Naive thymus-derived CD4-positive, alpha-beta T cell (primary cell): Measurements from ENCODE around the gene SLC25A14. TPM values are rescaled to one million over a fixed set of nuclear protein-coding genes. Genes with fewer than 3 reads are reported as not detected.
"Not testable (repeated sequence)": the region's sequence is repeated elsewhere in the genome, so short reads cannot be mapped to it uniquely, and the experiment has no call there.

ENCODE experiments used
- ATAC-seq: fragments of 150-1000 bp; cut with Tn5 transposase; 2 replicates; pipeline ENCODE4 v1.10.0; 2021; ENCODE audit warnings: mild to moderate bottlenecking, moderate library complexity
- CTCF ChIA-PET: fragments of 350-600 bp; sonication (Branson Sonifier 250); formaldehyde crosslinking; loops from one replicate; lab custom pipeline; 2021; ENCODE audit warnings: antibody characterized with exemption; lab: Charles Lee
- POLR2A ChIA-PET: fragments of 350-600 bp; sonication (Branson Sonifier 250); formaldehyde crosslinking; loops from one replicate; lab custom pipeline; 2021; ENCODE audit warnings: antibody characterized with exemption, inconsistent platforms; lab: Charles Lee
- DNase-seq, 9 donors: peaks; one replicate each; pipeline versions ENCODE4 v3.0.0 to v3.0.0-alpha.2; 2020 to 2022; ENCODE audit warnings: mixed read lengths in 1 of 9
- H3K27ac ChIP-seq: one replicate; pipeline ENCODE4 v1.7.0; 2013; ENCODE audit warnings: mild to moderate bottlenecking, low read depth, low read length, moderate library complexity
- H3K27me3 ChIP-seq, 2 donors: one replicate each; pipeline ENCODE4 v1.7.0; 2013; ENCODE audit warnings: low read length in 2 of 2, mild to moderate bottlenecking in 2 of 2, moderate library complexity in 2 of 2; ENCODE audit not compliant: control insufficient read depth in 2 of 2, insufficient read depth in 2 of 2
- H3K36me3 ChIP-seq, 3 experiments: 1 replicate in 2 of 3; 2 replicates in 1 of 3; pipeline ENCODE4 v1.7.0; 2013; ENCODE audit warnings: low read length in 3 of 3, mild to moderate bottlenecking in 3 of 3, moderate library complexity in 1 of 3; ENCODE audit not compliant: insufficient read depth in 3 of 3, control insufficient read depth in 2 of 3
- H3K4me1 ChIP-seq, 2 donors: one replicate each; pipeline ENCODE4 v1.7.0; 2013; ENCODE audit warnings: low read length in 2 of 2, mild to moderate bottlenecking in 2 of 2, moderate library complexity in 1 of 2; ENCODE audit not compliant: control insufficient read depth in 2 of 2, insufficient read depth in 2 of 2
- H3K4me3 ChIP-seq: 2 replicates; pipeline ENCODE4 v1.7.0; 2013; ENCODE audit warnings: mild to moderate bottlenecking, low read length
- H3K9me3 ChIP-seq, 3 experiments: 1 replicate in 2 of 3; 2 replicates in 1 of 3; pipeline ENCODE4 v1.7.0; 2013; ENCODE audit warnings: low read length in 3 of 3; ENCODE audit not compliant: control insufficient read depth in 2 of 3
- H3K27ac Mint-ChIP-seq, 9 donors: one replicate each; pipeline ENCODE4 v1.8.0; 2020 to 2022; ENCODE audit warnings: mixed read lengths in 9 of 9, mild to moderate bottlenecking in 8 of 9, moderate library complexity in 5 of 9, inconsistent platforms in 2 of 9
- H3K27me3 Mint-ChIP-seq, 5 donors: one replicate each; pipeline ENCODE4 v1.8.0; 2021 to 2022; ENCODE audit warnings: mixed read lengths in 5 of 5, mild to moderate bottlenecking in 1 of 5
- H3K36me3 Mint-ChIP-seq, 5 donors: one replicate each; pipeline ENCODE4 v1.8.0; 2020 to 2022; ENCODE audit warnings: mixed read lengths in 5 of 5, mild to moderate bottlenecking in 3 of 5, inconsistent platforms in 1 of 5
- H3K4me1 Mint-ChIP-seq, 7 donors: one replicate each; pipeline ENCODE4 v1.8.0; 2020 to 2022; ENCODE audit warnings: mixed read lengths in 7 of 7, mild to moderate bottlenecking in 3 of 7, inconsistent platforms in 1 of 7
- H3K4me3 Mint-ChIP-seq, 10 donors: one replicate each; pipeline ENCODE4 v1.8.0; 2020 to 2022; ENCODE audit warnings: mild to moderate bottlenecking in 10 of 10, mixed read lengths in 10 of 10, moderate library complexity in 6 of 10, inconsistent platforms in 2 of 10
- H3K9me3 Mint-ChIP-seq, 11 donors: one replicate each; pipeline ENCODE4 v1.8.0; 2020 to 2022; ENCODE audit warnings: mixed read lengths in 11 of 11, mild to moderate bottlenecking in 4 of 11, inconsistent platforms in 1 of 11, moderate library complexity in 1 of 11
- intact Hi-C, 2 donors: fragments of 100-400 bp; cut with micrococcal nuclease; formaldehyde crosslinking; loops; one replicate each; pipeline ENCODE4 v1.15.1; 2023
- polyA plus RNA-seq, 2 donors: library from polyadenylated mRNA; unstranded; fragments of 300-500 nt; fragmentation: Illumina TruSeq; gene quantifications; one replicate each; pipeline ENCODE4 v1.2.3, GENCODE V29; 2021
- total RNA-seq, 6 experiments: library from RNA in 5 of 6; stranded (reverse) in 5 of 6; gene quantifications; 1 replicate in 5 of 6; 2 replicates in 1 of 6; pipeline ENCODE4 v1.2.3 and lab custom pipeline; 2021 to 2026

The SLC25A14 gene
- total and polyA plus RNA-seq, 7 experiments from 2014 or later = 5.5 to 14.3 (median 13.2) TPM

DNA sequence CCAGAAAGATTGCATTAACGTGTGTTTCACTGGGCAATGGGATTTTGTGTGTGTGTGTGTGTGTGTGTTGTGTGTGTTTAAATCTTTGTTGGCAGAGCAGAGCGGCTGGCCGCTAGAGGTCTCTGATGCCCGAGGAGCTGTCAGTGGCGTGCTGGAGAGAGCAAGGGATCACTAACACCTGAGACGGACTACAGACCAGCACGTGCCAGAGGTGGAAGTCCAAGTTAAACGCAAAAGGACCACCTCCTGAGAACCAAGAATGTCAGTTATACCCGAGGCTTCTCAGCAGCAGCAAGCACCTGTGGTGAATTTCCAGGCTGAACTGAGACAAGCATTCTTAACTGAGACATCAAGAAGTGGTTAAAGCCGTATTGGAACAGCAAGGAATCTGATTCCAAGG lies 9.0 kb upstream of the SLC25A14 start:
- Histone ChIP-seq H3K9me3 (no peaks in the 10 kb centered on the region), H3K4me1 (no peaks in the 10 kb centered on the region), H3K27ac (no peak overlapping the region), H3K27me3 (no peaks in the 10 kb centered on the region), H3K36me3 (no peaks in the 10 kb centered on the region), H3K4me3 (no peak overlapping the region)
- POLR2A ChIA-PET = no interaction called here
- Mint-ChIP-seq H3K36me3 (no peaks in the 10 kb centered on the region), H3K27ac (no peak overlapping the region), H3K4me3 (no peak overlapping the region), H3K4me1 (peaks cover 0 to 2% (median 0%) of the 10 kb centered on the region in 7 donors), H3K27me3 (peaks cover 5 to 23% (median 15%) of the 10 kb centered on the region in 5 donors), H3K9me3 (peaks cover 0 to 1% (median 0%) of the 10 kb centered on the region in 11 donors)
- peak in 4 of 9 donors; percentile 8 to 19 (median 14) for DNase-seq
- intact Hi-C loops = loop anchor here (1.0 to 10.0 kb wide), 2 partner anchors 587 to 726 kb away; no protein-coding TSS in a partner anchor
- ATAC-seq = peak; percentile 49
- CTCF ChIA-PET = interaction anchor here (0.9 to 1.3 kb wide), 2 partner anchors 586 to 593 kb away, joined by 3 read pairs; no protein-coding TSS in a partner anchor

DNA sequence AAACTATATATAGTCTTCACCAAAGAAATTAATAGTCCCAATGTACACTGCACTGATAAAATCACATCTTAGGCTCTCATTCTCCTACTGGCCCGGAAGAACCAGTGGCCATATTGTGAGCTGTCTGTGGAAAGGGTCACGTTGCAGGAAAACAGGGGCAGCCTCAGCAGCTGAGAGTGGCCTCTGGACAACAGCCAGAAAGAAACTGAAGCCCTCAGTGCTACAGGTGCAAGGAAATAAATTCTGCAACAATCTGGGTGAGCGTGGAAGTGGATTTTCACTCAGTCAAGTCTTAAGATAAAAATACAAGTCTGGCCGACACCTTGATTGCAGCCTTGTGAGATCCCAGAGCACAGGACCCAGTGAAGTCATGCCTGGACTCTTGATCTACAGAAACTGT lies 3.2 kb upstream of the SLC25A14 start:
- H3K4me1 Mint-ChIP-seq = peaks cover 7 to 20% (median 17%) of the 10 kb centered on the region in 7 donors
- Histone ChIP-seq H3K27ac (no peak overlapping the region), H3K36me3 (no peaks in the 10 kb centered on the region), H3K4me1 (peaks cover 4 to 5% of the 10 kb centered on the region in 2 donors), H3K4me3 (no peak overlapping the region), H3K9me3 (no peaks in the 10 kb centered on the region), H3K27me3 (no peaks in the 10 kb centered on the region)
- H3K9me3 Mint-ChIP-seq = peaks cover 0 to 1% (median 0%) of the 10 kb centered on the region in 11 donors
- H3K27ac Mint-ChIP-seq = no peak overlapping the region
- H3K4me3 Mint-ChIP-seq = no peak overlapping the region
- DNase-seq (no peak), ATAC-seq (no peak)
- H3K27me3 Mint-ChIP-seq = no peaks in the 10 kb centered on the region
- H3K36me3 Mint-ChIP-seq = no peaks in the 10 kb centered on the region
- POLR2A ChIA-PET = no interaction called here
- intact Hi-C loops = loop anchor here (5.0 to 10.0 kb wide), 2 partner anchors 732 to 1476 kb away; no protein-coding TSS in a partner anchor
- CTCF ChIA-PET = interaction anchor here (0.6 kb wide), 1 partner anchor 70 kb away, joined by 4 read pairs; no protein-coding TSS in a partner anchor

DNA sequence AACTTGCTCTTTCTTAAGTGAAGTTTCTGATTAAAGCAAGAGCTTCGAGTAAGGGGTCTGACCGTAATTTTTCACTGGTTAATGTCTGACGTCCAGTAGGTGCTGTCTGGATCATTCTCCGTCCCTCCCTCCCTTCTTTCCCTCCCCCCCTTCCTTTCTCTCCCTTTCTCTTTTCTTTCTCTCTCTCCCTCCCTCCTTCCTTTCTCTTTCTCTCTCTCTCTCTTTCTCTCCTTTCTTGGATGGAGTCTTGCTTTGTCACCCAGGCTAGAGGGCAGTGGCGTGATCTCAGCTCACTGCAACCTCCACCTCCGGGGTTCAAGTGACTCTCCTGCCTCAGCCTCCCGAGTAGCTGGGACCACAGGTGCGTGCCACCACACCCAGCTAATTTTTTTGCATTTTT lies 850 bp upstream of the SLC25A14 start:
- not testable (repeated sequence) for H3K4me3 ChIP-seq
- intact Hi-C loops = loop anchor here (1.0 to 10.0 kb wide), 6 partner anchors 62 to 1473 kb away; partner anchors contain the start of genes ENOX2 (in 2 of the 2), ZNF280C (in 2 of the 2) and RBMX2 (in 1 of the 2)

DNA sequence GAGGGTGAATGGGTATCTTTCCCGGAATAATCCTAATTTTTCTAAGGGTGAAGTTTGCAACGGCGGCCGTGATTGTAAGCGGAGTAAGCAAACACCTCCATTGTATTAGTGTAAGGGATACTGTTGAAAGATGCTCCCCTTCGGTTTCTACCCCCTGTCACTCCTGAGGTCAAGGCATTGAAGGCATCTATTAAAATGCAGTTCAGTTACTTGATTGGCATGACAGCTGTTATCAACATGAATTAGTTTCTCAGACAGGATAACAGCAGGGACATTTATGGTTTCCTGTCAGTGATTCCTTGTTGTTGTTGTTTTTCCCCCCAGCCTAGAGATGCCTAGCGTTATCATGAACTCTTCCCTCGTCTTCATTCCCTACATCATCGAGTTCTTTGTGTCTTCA lies 552 bp downstream of the SLC25A14 start:
- H3K27me3 ChIP-seq = no peaks in the 10 kb centered on the region
- ChIA-PET POLR2A (interaction anchor here (1.0 kb wide), 1 partner anchor 170 kb away, joined by 3 read pairs; no protein-coding TSS in a partner anchor), CTCF (no interaction called here)
- H3K27ac ChIP-seq = peak overlapping the region; percentile 68
- H3K36me3 Mint-ChIP-seq = no peaks in the 10 kb centered on the region
- no peaks in the 10 kb centered on the region for H3K36me3 ChIP-seq
- no peaks in the 10 kb centered on the region for H3K9me3 ChIP-seq
- H3K27me3 Mint-ChIP-seq = no peaks in the 10 kb centered on the region
- H3K4me1 Mint-ChIP-seq = peaks cover 7 to 25% (median 21%) of the 10 kb centered on the region in 7 donors
- DNase-seq = no peak
- peaks cover 4 to 5% of the 10 kb centered on the region in 2 donors for H3K4me1 ChIP-seq
- peak overlapping the region; percentile 76 to 95 (median 89) for H3K27ac Mint-ChIP-seq
- H3K4me3 Mint-ChIP-seq = peak overlapping the region; percentile 83 to 99 (median 94)
- ATAC-seq = no peak
- intact Hi-C loops = no loop called here
- H3K9me3 Mint-ChIP-seq = peaks cover 0 to 1% (median 0%) of the 10 kb centered on the region in 11 donors
- H3K4me3 ChIP-seq = peak overlapping the region; percentile 90

More for the DNA sequence above, 850 bp upstream of the SLC25A14 start:
- POLR2A ChIA-PET, H3K9me3 Mint-ChIP-seq, H3K36me3 Mint-ChIP-seq, CTCF ChIA-PET, DNase-seq, H3K36me3 ChIP-seq, H3K27me3 ChIP-seq, H3K9me3 ChIP-seq, H3K4me1 ChIP-seq, H3K27me3 Mint-ChIP-seq, H3K27ac ChIP-seq, ATAC-seq: not testable (repeated sequence)
- H3K27ac Mint-ChIP-seq = peak overlapping the region in 6 of 9 donors; percentile 77 to 95 (median 90)
- peaks cover 7 to 25% (median 21%) of the 10 kb centered on the region in 7 donors for H3K4me1 Mint-ChIP-seq
- peak overlapping the region in 8 of 10 donors; percentile 31 to 99 (median 94) for H3K4me3 Mint-ChIP-seq

DNA sequence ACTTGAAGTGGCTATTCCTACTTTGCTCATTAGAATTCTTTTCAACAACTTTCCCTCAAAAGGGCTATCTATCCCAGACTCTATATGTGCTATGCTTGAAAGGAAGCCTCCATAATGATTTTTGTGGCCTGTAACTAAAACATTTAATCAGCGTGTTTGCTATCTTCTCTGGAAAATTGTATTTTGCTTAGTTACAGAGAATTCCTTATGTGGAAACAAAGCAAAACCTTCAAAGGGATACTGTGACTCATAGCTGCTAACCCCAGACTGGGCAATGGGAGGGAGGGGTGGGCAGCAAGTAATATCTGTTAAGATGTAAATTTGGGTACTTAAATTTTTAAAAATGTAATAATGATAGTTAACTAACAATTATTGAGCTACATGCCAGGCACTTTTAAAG lies 3.7 kb downstream of the SLC25A14 start:
- Histone ChIP-seq H3K27me3 (no peaks in the 10 kb centered on the region), H3K9me3 (no peaks in the 10 kb centered on the region), H3K27ac (no peak overlapping the region), H3K36me3 (no peaks in the 10 kb centered on the region), H3K4me3 (no peak overlapping the region), H3K4me1 (peaks cover 4 to 5% of the 10 kb centered on the region in 2 donors)
- intact Hi-C loops = no loop called here
- H3K36me3 Mint-ChIP-seq = no peaks in the 10 kb centered on the region
- H3K4me1 Mint-ChIP-seq = peaks cover 7 to 25% (median 21%) of the 10 kb centered on the region in 7 donors
- no peak overlapping the region for H3K27ac Mint-ChIP-seq
- no peaks in the 10 kb centered on the region for H3K9me3 Mint-ChIP-seq
- ATAC-seq (no peak), DNase-seq (no peak)
- no peaks in the 10 kb centered on the region for H3K27me3 Mint-ChIP-seq
- no peak overlapping the region for H3K4me3 Mint-ChIP-seq
- POLR2A ChIA-PET = interaction anchor here (0.6 kb wide), 1 partner anchor 573 kb away, joined by 3 read pairs; no protein-coding TSS in a partner anchor
- CTCF ChIA-PET = no interaction called here

DNA sequence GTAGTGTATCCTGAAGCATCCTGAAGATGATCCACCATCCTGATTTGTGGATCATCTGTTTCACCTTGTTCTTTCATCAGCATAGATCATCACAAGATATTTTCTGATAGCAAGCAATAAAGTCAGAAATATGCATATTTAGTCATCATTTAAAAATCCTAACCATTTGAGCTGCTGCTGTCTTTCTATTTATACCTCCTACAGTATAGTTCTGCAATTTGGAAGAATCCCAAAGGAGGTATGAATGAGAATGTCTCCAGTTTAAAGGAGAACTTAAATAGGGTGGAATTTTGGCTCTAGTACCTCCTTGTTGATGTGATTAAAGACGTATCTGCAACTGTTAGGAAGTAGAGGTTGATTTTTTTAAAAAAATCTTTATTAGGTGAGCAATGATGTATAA lies 7.6 kb downstream of the SLC25A14 start:
- ChIA-PET CTCF (no interaction called here), POLR2A (no interaction called here)
- H3K36me3 ChIP-seq = no peaks in the 10 kb centered on the region
- no peaks in the 10 kb centered on the region for H3K27me3 ChIP-seq
- H3K4me3 Mint-ChIP-seq = no peak overlapping the region
- H3K36me3 Mint-ChIP-seq = peaks cover 0 to 11% (median 0%) of the 10 kb centered on the region in 5 donors
- H3K27ac Mint-ChIP-seq = no peak overlapping the region
- peaks cover 0 to 3% (median 0%) of the 10 kb centered on the region in 11 donors for H3K9me3 Mint-ChIP-seq
- intact Hi-C loops = no loop called here
- H3K4me1 ChIP-seq = no peaks in the 10 kb centered on the region
- H3K9me3 ChIP-seq = no peaks in the 10 kb centered on the region
- H3K27me3 Mint-ChIP-seq = no peaks in the 10 kb centered on the region
- H3K4me1 Mint-ChIP-seq = peaks cover 0 to 3% (median under 1%) of the 10 kb centered on the region in 7 donors
- no peak overlapping the region for H3K27ac ChIP-seq
- ATAC-seq (no peak), DNase-seq (no peak)
- no peak overlapping the region for H3K4me3 ChIP-seq
